Measurements from ENCODE around the gene IL17D. TPM values are rescaled to one million over a fixed set of nuclear protein-coding genes. Genes with fewer than 3 reads are reported as not detected.

IL17D gene
- total RNA-seq, 1 experiment from 2014 or later = 1.2 TPM

- Histone ChIP-seq H2BK12ac (ENCODE audit: insufficient read length, low read depth, low read length) (no peak overlapping the region), H3K56ac (ENCODE audit: insufficient read length, low read depth, low read length) (no peak overlapping the region), H3K4ac (ENCODE audit: low read depth, low read length) (no peak overlapping the region), H2AFZ (ENCODE audit: low read length) (no peak overlapping the region), H2BK120ac (ENCODE audit: low read depth, low read length, poor library complexity, severe bottlenecking) (no peak overlapping the region), H3K23me2 (ENCODE audit: insufficient read length, low read depth, low read length, poor library complexity, severe bottlenecking) (peaks cover 9% of the 10 kb centered on the region), H3K79me2 (ENCODE audit: insufficient read depth, low read length) (no peaks in the 10 kb centered on the region), H2BK15ac (ENCODE audit: low read depth, low read length) (no peak overlapping the region), H4K5ac (ENCODE audit: insufficient read length, low read depth, low read length) (no peak overlapping the region), H3K27me3 (ENCODE audit: insufficient read depth, low read length) (peaks cover 6% of the 10 kb centered on the region; the same call in 1 of the 2 replicates), H4K20me1 (ENCODE audit: control insufficient read depth, insufficient read depth, insufficient read length) (no peaks in the 10 kb centered on the region), H3K4me1 (ENCODE audit: insufficient read depth, low read length) (no peaks in the 10 kb centered on the region), H2BK5ac (ENCODE audit: insufficient read length, low read length) (no peak overlapping the region), H3K9ac (ENCODE audit: extremely low read depth, insufficient read length, low read length) (no peak overlapping the region), H2AK5ac (ENCODE audit: insufficient read length, low read length) (no peak overlapping the region), H3K27ac (ENCODE audit: insufficient read length, low read depth, low read length) (no peak overlapping the region), H4K91ac (ENCODE audit: insufficient read length, low read depth, low read length) (no peak overlapping the region), H3K9me3 (ENCODE audit: control insufficient read depth, low read depth, low read length) (no peaks in the 10 kb centered on the region), H3K14ac (ENCODE audit: insufficient read depth, low read length) (no peak overlapping the region), H3K18ac (ENCODE audit: insufficient read length, low read depth, low read length) (no peak overlapping the region), H3T11ph (ENCODE audit: low read length) (no peak overlapping the region), H3K79me1 (ENCODE audit: insufficient read depth, low read depth, low read length, poor library complexity, severe bottlenecking) (no peaks in the 10 kb centered on the region), H3K23ac (ENCODE audit: insufficient read length, low read depth, low read length) (no peak overlapping the region), H4K8ac (replicated peaks; ENCODE audit: insufficient read length, low read depth, low read length) (no peak overlapping the region), H2BK20ac (ENCODE audit: low read depth, low read length, poor library complexity, severe bottlenecking) (no peak overlapping the region), H3K4me2 (ENCODE audit: insufficient read depth, insufficient read length, low read length) (no peak overlapping the region)
- H3K36me3 Mint-ChIP-seq (ENCODE audit: insufficient read depth in 1 of 3, low read depth in 3 of 3) = no peaks in the 10 kb centered on the region; a peak in 1 of 7 replicates
- TF ChIP-seq, protein P1, sequence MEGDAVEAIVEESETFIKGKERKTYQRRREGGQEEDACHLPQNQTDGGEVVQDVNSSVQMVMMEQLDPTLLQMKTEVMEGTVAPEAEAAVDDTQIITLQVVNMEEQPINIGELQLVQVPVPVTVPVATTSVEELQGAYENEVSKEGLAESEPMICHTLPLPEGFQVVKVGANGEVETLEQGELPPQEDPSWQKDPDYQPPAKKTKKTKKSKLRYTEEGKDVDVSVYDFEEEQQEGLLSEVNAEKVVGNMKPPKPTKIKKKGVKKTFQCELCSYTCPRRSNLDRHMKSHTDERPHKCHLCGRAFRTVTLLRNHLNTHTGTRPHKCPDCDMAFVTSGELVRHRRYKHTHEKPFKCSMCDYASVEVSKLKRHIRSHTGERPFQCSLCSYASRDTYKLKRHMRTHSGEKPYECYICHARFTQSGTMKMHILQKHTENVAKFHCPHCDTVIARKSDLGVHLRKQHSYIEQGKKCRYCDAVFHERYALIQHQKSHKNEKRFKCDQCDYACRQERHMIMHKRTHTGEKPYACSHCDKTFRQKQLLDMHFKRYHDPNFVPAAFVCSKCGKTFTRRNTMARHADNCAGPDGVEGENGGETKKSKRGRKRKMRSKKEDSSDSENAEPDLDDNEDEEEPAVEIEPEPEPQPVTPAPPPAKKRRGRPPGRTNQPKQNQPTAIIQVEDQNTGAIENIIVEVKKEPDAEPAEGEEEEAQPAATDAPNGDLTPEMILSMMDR (conservative IDR thresholded peaks at IDR 0.05) = no peak
- H3K27me3 Mint-ChIP-seq (ENCODE audit: low read depth) = peaks cover 35% of the 10 kb centered on the region
- H3K4me1 Mint-ChIP-seq = peaks cover 9 to 10% of the 10 kb centered on the region in 2 experiments
- no peaks in the 10 kb centered on the region for H3K9me3 Mint-ChIP-seq
- no peak for DNase-seq
- H3K4me3 Mint-ChIP-seq = no peak overlapping the region
- no CpG with 5 or more reads among the region's 9 CpGs for WGBS (ENCODE audit: extremely low coverage, insufficient read length, low lambda C conversion rate)
- no peak overlapping the region for H3K27ac Mint-ChIP-seq
These were observed 3.8 kb upstream of the IL17D start for GRCh38 chr13:20699715-20700114.

Data from H9 (cell line).